ENCODE measurements around the gene WDPCP. TPM values are rescaled to one million over a fixed set of nuclear protein-coding genes. Genes with fewer than 3 reads are reported as not detected.
A peak's percentile ranks its signal among the peaks of the same experiment; 100 is the strongest.
"Not testable (repeated sequence)": the region's sequence is repeated elsewhere in the genome, so short reads cannot be mapped to it uniquely, and the experiment has no call there.

Gene WDPCP
- total RNA-seq, 1 experiment from 2014 or later = 15.2 TPM

DNA sequence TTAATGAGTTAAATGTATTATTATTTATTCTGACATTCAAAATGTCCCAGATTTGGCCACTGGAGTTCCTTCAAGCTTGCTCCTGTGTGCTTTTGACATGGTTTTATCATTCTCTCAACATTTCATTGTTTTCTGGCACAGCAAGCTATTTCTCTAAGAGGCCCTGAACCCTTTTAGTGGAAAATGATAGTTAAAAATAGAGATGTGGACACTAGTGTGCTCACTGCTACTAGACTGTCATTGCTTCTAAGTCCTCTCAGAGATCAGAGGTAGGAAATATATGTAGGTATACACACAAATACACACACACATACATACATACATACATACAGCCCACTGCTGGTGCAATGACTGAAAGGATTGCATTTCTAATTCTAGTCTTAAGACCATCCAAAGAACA, 25.5 kb downstream of the WDPCP start:
- Histone ChIP-seq H3K27ac (no peak overlapping the region), H4K20me1 (ENCODE audit: insufficient read depth) (no peaks in the 10 kb centered on the region), H3K27me3 (ENCODE audit: insufficient read depth, low read depth) (no peaks in the 10 kb centered on the region), H3K36me3 (ENCODE audit: low read depth) (no peaks in the 10 kb centered on the region), H3K4me2 (no peak overlapping the region), H3K4me1 (replicated peaks; ENCODE audit: insufficient read depth) (no peaks in the 10 kb centered on the region), H3F3A (ENCODE audit: insufficient read depth, low read depth) (no peaks in the 10 kb centered on the region), H3K4me3 (no peak overlapping the region), H3K9me3 (ENCODE audit: insufficient read depth, low read depth) (peaks cover 5% of the 10 kb centered on the region; the same call in 1 of the 2 replicates), H2AFZ (no peak overlapping the region), H3K79me2 (ENCODE audit: low read depth) (no peaks in the 10 kb centered on the region), H3K9me2 (ENCODE audit: insufficient read depth) (no peaks in the 10 kb centered on the region)
- DNase-seq = no peak
- CTCF ChIA-PET = no interaction called here
- POLR2A ChIA-PET (ENCODE audit: unreplicated experiment) = no interaction called here
- BruUV-seq (replicated peaks) = no TSS peak
- no peak for TF ChIP-seq EZH2 (IDR thresholded peaks at IDR 0.05; ENCODE audit: low read depth)
- TF ChIP-seq, protein P1, sequence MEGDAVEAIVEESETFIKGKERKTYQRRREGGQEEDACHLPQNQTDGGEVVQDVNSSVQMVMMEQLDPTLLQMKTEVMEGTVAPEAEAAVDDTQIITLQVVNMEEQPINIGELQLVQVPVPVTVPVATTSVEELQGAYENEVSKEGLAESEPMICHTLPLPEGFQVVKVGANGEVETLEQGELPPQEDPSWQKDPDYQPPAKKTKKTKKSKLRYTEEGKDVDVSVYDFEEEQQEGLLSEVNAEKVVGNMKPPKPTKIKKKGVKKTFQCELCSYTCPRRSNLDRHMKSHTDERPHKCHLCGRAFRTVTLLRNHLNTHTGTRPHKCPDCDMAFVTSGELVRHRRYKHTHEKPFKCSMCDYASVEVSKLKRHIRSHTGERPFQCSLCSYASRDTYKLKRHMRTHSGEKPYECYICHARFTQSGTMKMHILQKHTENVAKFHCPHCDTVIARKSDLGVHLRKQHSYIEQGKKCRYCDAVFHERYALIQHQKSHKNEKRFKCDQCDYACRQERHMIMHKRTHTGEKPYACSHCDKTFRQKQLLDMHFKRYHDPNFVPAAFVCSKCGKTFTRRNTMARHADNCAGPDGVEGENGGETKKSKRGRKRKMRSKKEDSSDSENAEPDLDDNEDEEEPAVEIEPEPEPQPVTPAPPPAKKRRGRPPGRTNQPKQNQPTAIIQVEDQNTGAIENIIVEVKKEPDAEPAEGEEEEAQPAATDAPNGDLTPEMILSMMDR (conservative IDR thresholded peaks at IDR 0.05) = no peak
- intact Hi-C loops (cut with micrococcal nuclease; ENCODE audit: unreplicated experiment) = loop anchor here (10.0 kb wide), 1 partner anchor 128 kb away; no protein-coding TSS in a partner anchor

DNA sequence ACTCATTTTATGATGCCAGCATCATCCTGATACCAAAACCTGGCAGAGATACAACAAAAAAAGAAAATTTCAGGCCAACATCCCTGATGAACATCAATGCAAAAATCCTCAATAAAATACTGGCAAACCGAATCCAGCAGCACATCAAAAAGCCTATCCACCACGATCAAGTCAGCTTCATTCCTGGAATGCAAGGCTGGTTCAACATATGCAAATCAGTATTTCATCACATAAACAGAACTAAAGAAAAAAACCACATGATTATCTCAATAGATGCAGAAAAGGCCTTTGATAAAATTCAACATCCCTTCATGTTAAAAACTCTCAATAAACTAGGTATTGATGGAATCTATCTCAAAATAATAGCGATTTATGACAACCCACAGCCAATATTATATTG, 29.4 kb downstream of the WDPCP start:
- H3K27ac ChIP-seq; H3K9me2 ChIP-seq (ENCODE audit: insufficient read depth); POLR2A ChIA-PET (ENCODE audit: unreplicated experiment); H2AFZ ChIP-seq; H3K36me3 ChIP-seq (ENCODE audit: low read depth); H3K79me2 ChIP-seq (ENCODE audit: low read depth); H3F3A ChIP-seq (ENCODE audit: insufficient read depth, low read depth); H4K20me1 ChIP-seq (ENCODE audit: insufficient read depth); H3K4me2 ChIP-seq; intact Hi-C loops (cut with micrococcal nuclease; ENCODE audit: unreplicated experiment); DNase-seq; H3K4me3 ChIP-seq; H3K9me3 ChIP-seq (ENCODE audit: insufficient read depth, low read depth); H3K27me3 ChIP-seq (ENCODE audit: insufficient read depth, low read depth); CTCF ChIA-PET; BruUV-seq (replicated peaks): not testable (repeated sequence)
- peaks cover 13% of the 10 kb centered on the region for H3K4me1 ChIP-seq (replicated peaks; ENCODE audit: insufficient read depth)

DNA sequence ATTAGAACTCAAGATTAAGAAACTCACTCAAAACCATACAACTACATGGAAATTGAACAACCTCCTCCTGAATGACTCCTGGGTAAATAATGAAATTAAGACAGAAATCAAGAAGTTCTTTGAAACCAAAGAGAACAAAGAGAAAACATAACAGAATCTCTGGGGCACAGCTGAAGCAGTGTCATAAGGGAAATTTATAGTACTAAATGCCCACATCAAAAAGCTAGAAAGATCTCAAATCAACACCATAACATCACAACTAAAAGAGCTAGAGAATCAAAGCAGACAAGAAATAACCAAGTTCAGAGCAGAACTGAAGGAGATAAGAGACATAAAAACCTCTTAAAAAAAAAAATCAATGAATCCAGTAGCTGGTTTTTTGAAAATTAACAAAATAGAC, 30.5 kb downstream of the WDPCP start:
- H3K36me3 ChIP-seq (ENCODE audit: low read depth); H3K79me2 ChIP-seq (ENCODE audit: low read depth); H3K4me2 ChIP-seq; H3K27ac ChIP-seq; H3K27me3 ChIP-seq (ENCODE audit: insufficient read depth, low read depth); intact Hi-C loops (cut with micrococcal nuclease; ENCODE audit: unreplicated experiment); H3K4me3 ChIP-seq; H3K9me3 ChIP-seq (ENCODE audit: insufficient read depth, low read depth); POLR2A ChIA-PET (ENCODE audit: unreplicated experiment); H4K20me1 ChIP-seq (ENCODE audit: insufficient read depth); BruUV-seq (replicated peaks); H2AFZ ChIP-seq; CTCF ChIA-PET; H3F3A ChIP-seq (ENCODE audit: insufficient read depth, low read depth); H3K9me2 ChIP-seq (ENCODE audit: insufficient read depth); DNase-seq: not testable (repeated sequence)
- peaks cover 13% of the 10 kb centered on the region for H3K4me1 ChIP-seq (replicated peaks; ENCODE audit: insufficient read depth)

DNA sequence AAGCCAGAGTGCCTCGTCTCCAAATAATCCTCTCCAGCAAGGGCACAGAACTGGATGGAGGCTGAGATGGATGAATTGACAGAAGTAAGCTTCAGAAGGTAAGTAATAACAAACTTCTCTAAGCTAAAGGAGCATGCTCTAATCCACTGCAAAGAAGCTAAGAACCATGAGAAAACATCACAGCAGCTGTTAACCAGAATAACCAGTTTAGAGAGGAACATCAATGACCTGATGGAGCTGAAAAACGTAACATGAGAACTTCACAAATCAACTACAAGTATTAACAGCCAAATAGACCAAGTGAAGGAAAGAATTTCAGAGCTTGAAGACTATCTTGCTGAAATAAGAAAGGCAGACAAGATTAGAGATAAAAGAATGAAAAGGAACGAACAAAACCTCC, 32.3 kb downstream of the WDPCP start:
- CTCF ChIA-PET = no interaction called here

More for the DNA sequence above, 32.3 kb downstream of the WDPCP start:
- Histone ChIP-seq H3K27ac (no peak overlapping the region), H3K4me3 (no peak overlapping the region), H3K36me3 (ENCODE audit: low read depth) (no peaks in the 10 kb centered on the region; the same call in 1 of the 2 replicates), H3K27me3 (ENCODE audit: insufficient read depth, low read depth) (no peaks in the 10 kb centered on the region), H3K9me3 (ENCODE audit: insufficient read depth, low read depth) (peaks cover 5% of the 10 kb centered on the region; the same call in 1 of the 2 replicates), H4K20me1 (ENCODE audit: insufficient read depth) (no peaks in the 10 kb centered on the region), H3K79me2 (ENCODE audit: low read depth) (no peaks in the 10 kb centered on the region), H3K4me2 (peak overlapping the region; percentile 12), H3F3A (ENCODE audit: insufficient read depth, low read depth) (no peaks in the 10 kb centered on the region), H2AFZ (no peak overlapping the region), H3K9me2 (ENCODE audit: insufficient read depth) (no peaks in the 10 kb centered on the region), H3K4me1 (replicated peaks; ENCODE audit: insufficient read depth) (peaks cover 13% of the 10 kb centered on the region)
- peak in 1 of 2 experiments; percentile 78 for DNase-seq
- BruUV-seq (replicated peaks) = no TSS peak
- POLR2A ChIA-PET (ENCODE audit: unreplicated experiment) = interaction anchor here (0.7 kb wide), 1 partner anchor 962 kb away, joined by 9 read pairs; no protein-coding TSS in a partner anchor
- no peak for TF ChIP-seq EZH2 (IDR thresholded peaks at IDR 0.05; ENCODE audit: low read depth)
- TF ChIP-seq, protein P1 (conservative IDR thresholded peaks at IDR 0.05) = no peak
- intact Hi-C loops (cut with micrococcal nuclease; ENCODE audit: unreplicated experiment) = no loop called here
